Activated CD4-positive, alpha-beta T cell treated with anti-CD3 and anti-CD28 coated beads, Interleukin-2, amount 10 ng/mL, durations not matched to agents 24 days and 14 days (primary cell): ENCODE results near the gene FBXL14. TPM values are rescaled to one million over a fixed set of nuclear protein-coding genes. Genes with fewer than 3 reads are reported as not detected.
A peak's percentile ranks its signal among the peaks of the same experiment; 100 is the strongest.
"Not testable (repeated sequence)": the region's sequence is repeated elsewhere in the genome, so short reads cannot be mapped to it uniquely, and the experiment has no call there.

Experiments
- DNase-seq: peaks from one replicate; pipeline ENCODE4 v3.0.0; 2022
- H3K27ac Mint-ChIP-seq: one replicate; pipeline ENCODE4 v1.8.0; 2022; ENCODE audit warnings: mild to moderate bottlenecking, mixed read lengths
- H3K27me3 Mint-ChIP-seq: one replicate; pipeline ENCODE4 v1.8.0; 2022; ENCODE audit warnings: mixed read lengths
- H3K36me3 Mint-ChIP-seq: one replicate; pipeline ENCODE4 v1.8.0; 2022; ENCODE audit warnings: low read depth, mild to moderate bottlenecking, mixed read lengths
- H3K4me1 Mint-ChIP-seq: one replicate; pipeline ENCODE4 v1.8.0; 2021; ENCODE audit warnings: mixed read lengths
- H3K4me3 Mint-ChIP-seq: one replicate; pipeline ENCODE4 v1.8.0; 2022; ENCODE audit warnings: mild to moderate bottlenecking, moderate library complexity, mixed read lengths
- H3K9me3 Mint-ChIP-seq: one replicate; pipeline ENCODE4 v1.8.0; 2021; ENCODE audit warnings: mixed read lengths
- intact Hi-C: fragments of 100-400 bp; cut with micrococcal nuclease; formaldehyde crosslinking; loops from one replicate; pipeline ENCODE4 v1.15.1; 2023
- total RNA-seq: library from RNA; stranded (reverse); gene quantifications from 2 replicates; pipeline ENCODE4 v1.2.3, GENCODE V29; 2022

The FBXL14 gene
- total RNA-seq, 1 donor from 2014 or later, result 18.8 TPM

- no peak for DNase-seq
- H3K27ac Mint-ChIP-seq, result no peak overlapping the region
- peaks cover 19% of the 10 kb centered on the region for H3K27me3 Mint-ChIP-seq
- no peak overlapping the region for H3K4me3 Mint-ChIP-seq
- H3K9me3 Mint-ChIP-seq, result no peaks in the 10 kb centered on the region
- H3K4me1 Mint-ChIP-seq, result peaks cover 13% of the 10 kb centered on the region
- H3K36me3 Mint-ChIP-seq, result no peaks in the 10 kb centered on the region
- intact Hi-C loops, result no loop called here
Measured at GRCh38 chr12:1611803-1612572, 17.6 kb upstream of the FBXL14 start.

- H3K27me3 Mint-ChIP-seq, result peaks cover 21% of the 10 kb centered on the region
- peaks cover 11% of the 10 kb centered on the region for H3K4me1 Mint-ChIP-seq
- no peak overlapping the region for H3K27ac Mint-ChIP-seq
- DNase-seq, result no peak
- H3K4me3 Mint-ChIP-seq, result no peak overlapping the region
- H3K36me3 Mint-ChIP-seq, result no peaks in the 10 kb centered on the region
- intact Hi-C loops, result no loop called here
- no peaks in the 10 kb centered on the region for H3K9me3 Mint-ChIP-seq
Measured at GRCh38 chr12:1610072-1610643, 15.8 kb upstream of the FBXL14 start.

DNA sequence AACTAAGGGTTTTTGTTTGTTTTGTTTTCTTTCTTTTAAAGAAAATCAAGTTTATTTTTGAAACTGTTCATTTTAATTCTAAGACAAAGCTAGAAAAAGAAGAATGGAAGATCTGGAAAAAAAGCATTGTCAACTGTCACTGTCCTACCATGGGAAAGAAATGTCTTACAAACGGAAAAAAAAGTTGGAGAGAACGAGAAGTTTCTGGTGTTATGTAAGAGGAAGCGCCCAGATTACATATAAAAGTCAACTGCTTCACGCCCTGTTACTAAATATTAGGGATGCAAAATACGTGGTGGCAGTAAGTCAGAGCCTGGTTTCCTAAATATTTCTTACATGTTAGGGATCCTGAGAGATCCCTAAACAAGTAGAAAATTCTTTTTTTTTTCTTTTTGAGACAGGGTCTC, 14.3 kb upstream of the FBXL14 start:
- peaks cover 20% of the 10 kb centered on the region for H3K4me1 Mint-ChIP-seq
- H3K27me3 Mint-ChIP-seq, result peaks cover 21% of the 10 kb centered on the region
- no peaks in the 10 kb centered on the region for H3K9me3 Mint-ChIP-seq
- peaks cover 1% of the 10 kb centered on the region for H3K36me3 Mint-ChIP-seq
- no peak overlapping the region for H3K4me3 Mint-ChIP-seq
- no peak overlapping the region for H3K27ac Mint-ChIP-seq
- DNase-seq, result no peak
- intact Hi-C loops, result loop anchor here (1.0 to 5.0 kb wide), 2 partner anchors 8 to 491 kb away; no protein-coding TSS in a partner anchor

DNA sequence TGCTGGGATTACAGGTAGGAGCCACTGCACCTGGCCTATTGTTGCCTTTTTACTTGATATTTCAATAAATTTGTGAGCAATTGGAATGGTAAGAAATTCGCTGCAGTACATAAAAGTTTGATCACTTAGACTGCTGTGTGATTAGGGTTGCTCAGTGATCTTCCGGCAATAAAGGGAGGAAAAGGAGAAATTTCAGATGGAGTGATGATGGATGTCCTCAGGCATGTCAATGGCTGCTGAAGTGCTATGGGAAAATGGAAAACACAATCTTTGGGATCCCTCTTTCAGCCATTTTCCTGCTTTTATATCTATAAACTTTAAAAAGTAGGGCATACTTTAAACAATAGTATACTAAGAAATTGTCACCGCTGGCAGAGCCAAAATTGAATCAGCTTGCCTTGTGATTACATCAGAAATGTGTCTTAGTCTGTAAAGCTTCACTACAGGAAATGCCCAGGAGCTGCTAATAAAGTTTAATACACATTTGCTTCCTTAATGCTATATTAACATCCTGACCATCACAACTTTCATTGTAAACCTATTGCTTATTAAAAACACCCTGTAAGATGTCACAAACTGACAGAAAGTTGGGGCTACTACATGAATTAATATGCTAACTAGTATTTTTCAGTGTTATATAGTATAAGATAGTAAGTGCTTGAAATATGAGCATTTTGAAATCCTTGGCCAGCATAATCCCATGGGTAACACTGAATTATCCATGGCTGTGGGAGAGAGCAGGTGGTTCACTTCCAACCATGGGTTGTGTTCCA, 13.7 kb upstream of the FBXL14 start:
- no peak overlapping the region for H3K4me3 Mint-ChIP-seq
- no peaks in the 10 kb centered on the region for H3K9me3 Mint-ChIP-seq
- intact Hi-C loops, result loop anchor here (1.0 to 5.0 kb wide), 2 partner anchors 8 to 491 kb away; no protein-coding TSS in a partner anchor
- H3K27me3 Mint-ChIP-seq, result peaks cover 21% of the 10 kb centered on the region
- no peak for DNase-seq
- peaks cover 1% of the 10 kb centered on the region for H3K36me3 Mint-ChIP-seq
- H3K4me1 Mint-ChIP-seq, result peaks cover 22% of the 10 kb centered on the region
- H3K27ac Mint-ChIP-seq, result no peak overlapping the region

DNA sequence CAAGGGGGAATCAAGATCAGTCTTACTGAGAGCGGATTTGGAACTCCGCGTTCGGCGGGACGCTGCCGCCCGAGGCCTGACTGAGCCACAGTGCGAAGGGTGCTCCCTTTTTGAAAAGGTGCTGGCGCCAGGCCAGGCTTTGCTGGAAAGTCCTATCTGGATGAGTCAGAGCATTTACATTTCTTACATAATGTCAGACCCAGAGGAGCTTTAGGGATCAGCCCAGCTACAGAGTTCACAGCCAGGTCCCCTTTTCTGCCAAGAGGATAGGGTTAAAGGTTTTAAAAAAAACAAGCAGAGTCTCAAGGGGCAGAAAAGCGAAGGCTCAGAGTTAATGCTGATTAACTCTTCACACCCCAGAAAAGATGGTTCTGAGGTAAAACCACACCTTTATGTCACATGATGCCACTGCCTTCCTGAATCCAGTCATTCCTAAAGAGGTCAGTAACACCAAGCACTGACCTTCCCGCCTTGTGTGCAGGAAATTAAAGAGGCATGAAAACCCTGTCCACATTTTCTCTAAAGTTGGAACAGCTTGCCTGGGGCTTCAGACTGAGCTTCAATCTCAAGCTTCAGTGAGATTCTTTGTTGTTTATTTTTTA, 11.7 kb upstream of the FBXL14 start:
- H3K9me3 Mint-ChIP-seq, result no peaks in the 10 kb centered on the region
- intact Hi-C loops, result loop anchor here (5.0 kb wide), 1 partner anchor 489 kb away; no protein-coding TSS in a partner anchor
- peak; percentile 73 for DNase-seq
- peaks cover 10% of the 10 kb centered on the region for H3K27me3 Mint-ChIP-seq
- peaks cover 38% of the 10 kb centered on the region for H3K4me1 Mint-ChIP-seq
- peaks cover 1% of the 10 kb centered on the region for H3K36me3 Mint-ChIP-seq
- peak overlapping the region; percentile 86 for H3K4me3 Mint-ChIP-seq
- peak overlapping the region; percentile 25 for H3K27ac Mint-ChIP-seq

DNA sequence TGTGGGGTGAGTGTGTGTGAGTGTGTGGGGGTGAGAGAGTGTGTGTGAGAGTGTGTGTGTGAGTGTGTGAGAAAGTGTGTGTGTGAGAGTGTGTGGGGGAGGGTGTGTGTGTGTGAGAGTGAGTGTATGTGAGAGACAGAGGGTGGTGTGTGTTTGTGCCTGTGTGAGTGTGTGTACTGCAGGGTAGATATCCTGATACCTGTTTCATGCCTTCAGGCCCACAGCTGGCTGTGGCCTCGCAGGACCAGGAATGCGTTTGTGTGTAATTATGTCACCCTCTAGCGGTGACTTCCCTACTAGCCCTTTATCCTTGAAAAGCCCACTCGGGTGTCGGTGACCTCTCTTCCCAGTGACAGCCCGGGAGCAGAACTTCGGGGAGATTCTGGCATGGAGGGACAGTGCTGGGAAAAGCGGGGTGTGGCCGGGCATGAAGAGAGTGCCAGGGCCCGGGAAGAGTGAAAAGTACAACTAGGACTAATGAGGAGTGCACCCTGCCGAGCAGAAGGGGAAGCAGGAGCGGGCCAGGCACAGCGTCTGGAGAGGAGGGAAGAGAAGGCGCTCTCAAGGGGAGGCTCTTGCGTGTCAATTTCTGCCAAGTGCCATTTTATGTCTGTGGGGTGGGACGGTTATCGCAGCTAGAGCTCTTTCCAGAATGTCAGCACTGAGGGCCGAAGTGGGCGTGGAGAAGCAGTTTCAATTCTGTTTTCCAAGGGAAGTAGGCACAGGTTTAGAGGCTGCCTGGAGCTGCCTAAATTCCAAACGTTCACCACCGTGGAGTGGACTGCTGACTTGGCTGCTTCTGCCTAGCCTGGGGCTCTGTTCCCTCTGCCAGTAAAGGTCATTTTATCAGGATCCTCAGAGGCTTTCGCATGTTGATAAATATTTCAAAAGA, 11.0 kb upstream of the FBXL14 start:
- no peaks in the 10 kb centered on the region for H3K9me3 Mint-ChIP-seq
- peaks cover 41% of the 10 kb centered on the region for H3K4me1 Mint-ChIP-seq
- intact Hi-C loops, result loop anchor here (2.0 to 5.0 kb wide), 2 partner anchors 15 to 488 kb away; no protein-coding TSS in a partner anchor
- peak overlapping the region; percentile 86 for H3K4me3 Mint-ChIP-seq
- DNase-seq, result peak; percentile 90
- H3K27me3 Mint-ChIP-seq, result peaks cover 10% of the 10 kb centered on the region
- peak overlapping the region; percentile 64 for H3K27ac Mint-ChIP-seq
- H3K36me3 Mint-ChIP-seq, result peaks cover 1% of the 10 kb centered on the region

GRCh38 chr12:1604464-1604863, 10.1 kb upstream of the FBXL14 start:
- DNase-seq, result no peak
- H3K36me3 Mint-ChIP-seq, result peaks cover 1% of the 10 kb centered on the region
- peak overlapping the region; percentile 39 for H3K27ac Mint-ChIP-seq
- peak overlapping the region; percentile 19 for H3K4me3 Mint-ChIP-seq
- no peaks in the 10 kb centered on the region for H3K9me3 Mint-ChIP-seq
- H3K4me1 Mint-ChIP-seq, result peaks cover 41% of the 10 kb centered on the region
- intact Hi-C loops, result loop anchor here (2.0 kb wide), 1 partner anchor 14 kb away; no protein-coding TSS in a partner anchor
- H3K27me3 Mint-ChIP-seq, result peaks cover 10% of the 10 kb centered on the region

GRCh38 chr12:1603269-1603993, 9.1 kb upstream of the FBXL14 start:
- intact Hi-C loops, result no loop called here
- Mint-ChIP-seq H3K27ac (no peak overlapping the region), H3K27me3 (peaks cover 4% of the 10 kb centered on the region), H3K36me3 (peaks cover 1% of the 10 kb centered on the region), H3K9me3 (no peaks in the 10 kb centered on the region), H3K4me1 (peaks cover 39% of the 10 kb centered on the region), H3K4me3 (no peak overlapping the region)
- DNase-seq, result no peak

- H3K36me3 Mint-ChIP-seq, intact Hi-C loops, H3K4me3 Mint-ChIP-seq, H3K27me3 Mint-ChIP-seq, H3K9me3 Mint-ChIP-seq, H3K27ac Mint-ChIP-seq, DNase-seq: not testable (repeated sequence)
- H3K4me1 Mint-ChIP-seq, result peaks cover 39% of the 10 kb centered on the region
Measured at GRCh38 chr12:1602706-1603105, 8.3 kb upstream of the FBXL14 start.

DNA sequence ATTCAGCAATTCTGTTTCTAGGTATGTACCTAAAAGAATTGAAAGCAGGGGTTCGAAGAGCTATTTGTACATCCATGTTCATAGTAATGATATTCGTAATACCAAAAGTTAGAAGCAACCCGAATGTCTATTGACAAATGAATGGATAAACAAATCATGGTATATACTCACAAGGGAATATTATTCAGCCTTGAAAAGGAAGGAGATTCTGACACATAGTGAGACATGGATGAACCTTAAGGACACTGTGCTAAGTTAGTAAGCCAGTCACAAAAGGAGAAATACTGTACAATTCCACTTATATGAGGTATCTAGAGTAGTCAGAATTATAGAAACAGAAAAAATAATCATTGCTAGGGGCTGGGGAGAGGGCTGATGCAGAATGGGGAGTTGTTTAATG, 4.4 kb upstream of the FBXL14 start:
- Mint-ChIP-seq H3K36me3 (peaks cover 3% of the 10 kb centered on the region), H3K4me3 (no peak overlapping the region), H3K27ac (no peak overlapping the region), H3K27me3 (no peaks in the 10 kb centered on the region), H3K4me1 (peaks cover 30% of the 10 kb centered on the region), H3K9me3 (peaks cover 4% of the 10 kb centered on the region)
- intact Hi-C loops, result loop anchor here (10.0 kb wide), 1 partner anchor 784 kb away; no protein-coding TSS in a partner anchor
- no peak for DNase-seq

GRCh38 chr12:1595690-1596347, 1.4 kb upstream of the FBXL14 start:
- intact Hi-C loops, result loop anchor here (2.0 to 10.0 kb wide), 2 partner anchors 95 to 781 kb away; partner anchors contain the start of gene ADIPOR2
- Mint-ChIP-seq H3K27ac (peak overlapping the region; percentile 96), H3K36me3 (peaks cover 18% of the 10 kb centered on the region), H3K27me3 (no peaks in the 10 kb centered on the region), H3K4me3 (peak overlapping the region; percentile 93), H3K4me1 (peaks cover 31% of the 10 kb centered on the region), H3K9me3 (peaks cover 4% of the 10 kb centered on the region)
- DNase-seq, result no peak
